Measurements from ENCODE around the gene PLA2G4B. TPM values are rescaled to one million over a fixed set of nuclear protein-coding genes. Genes with fewer than 3 reads are reported as not detected.

The PLA2G4B gene
- polyA plus RNA-seq, 1 experiment: 2.4 TPM

DNA sequence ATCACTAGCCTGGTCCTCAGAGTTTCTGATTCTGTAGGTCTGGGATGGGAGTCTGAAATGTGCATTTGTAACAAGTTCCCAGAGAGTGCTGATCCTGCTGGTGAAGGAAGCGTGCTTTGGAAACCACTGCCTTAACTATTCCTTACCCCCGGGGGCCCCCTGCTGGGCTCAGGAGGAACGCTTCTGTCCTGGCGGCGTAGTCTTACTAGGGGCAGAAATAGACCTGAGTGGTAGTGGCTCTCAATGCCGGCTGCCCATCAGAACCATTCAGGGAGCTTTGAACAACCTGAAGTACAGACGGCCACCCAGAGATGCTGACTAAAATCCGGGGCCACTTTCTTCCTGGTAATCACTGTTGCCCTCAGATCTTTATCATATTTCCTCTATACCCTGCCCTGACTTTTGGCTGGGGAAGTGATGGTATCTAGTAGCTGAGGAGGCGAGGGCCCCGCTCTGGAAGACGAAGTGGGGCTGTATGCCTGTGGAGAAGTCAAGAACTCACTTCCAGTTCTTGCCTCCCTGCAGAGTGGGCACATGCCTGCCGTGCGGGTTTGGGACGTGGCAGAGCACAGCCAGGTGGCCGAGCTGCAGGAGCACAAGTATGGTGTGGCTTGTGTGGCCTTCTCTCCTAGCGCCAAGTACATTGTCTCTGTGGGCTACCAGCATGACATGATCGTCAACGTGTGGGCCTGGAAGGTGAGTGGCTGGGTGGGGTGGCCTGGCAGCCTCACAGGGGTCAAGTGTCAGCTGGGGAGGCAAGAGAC, 27.0 kb upstream of the PLA2G4B start:
- peaks cover 20% of the 10 kb centered on the region for H3K36me3 ChIP-seq (ENCODE audit: control insufficient read depth, insufficient read depth, low read length)
- no peak overlapping the region for H3K4me3 ChIP-seq (ENCODE audit: low read depth, low read length)
- POLR2A ChIA-PET: no interaction called here
- no peaks in the 10 kb centered on the region for H3K27me3 ChIP-seq (ENCODE audit: control insufficient read depth, insufficient read depth, low read length)
- TF ChIP-seq, protein P1, sequence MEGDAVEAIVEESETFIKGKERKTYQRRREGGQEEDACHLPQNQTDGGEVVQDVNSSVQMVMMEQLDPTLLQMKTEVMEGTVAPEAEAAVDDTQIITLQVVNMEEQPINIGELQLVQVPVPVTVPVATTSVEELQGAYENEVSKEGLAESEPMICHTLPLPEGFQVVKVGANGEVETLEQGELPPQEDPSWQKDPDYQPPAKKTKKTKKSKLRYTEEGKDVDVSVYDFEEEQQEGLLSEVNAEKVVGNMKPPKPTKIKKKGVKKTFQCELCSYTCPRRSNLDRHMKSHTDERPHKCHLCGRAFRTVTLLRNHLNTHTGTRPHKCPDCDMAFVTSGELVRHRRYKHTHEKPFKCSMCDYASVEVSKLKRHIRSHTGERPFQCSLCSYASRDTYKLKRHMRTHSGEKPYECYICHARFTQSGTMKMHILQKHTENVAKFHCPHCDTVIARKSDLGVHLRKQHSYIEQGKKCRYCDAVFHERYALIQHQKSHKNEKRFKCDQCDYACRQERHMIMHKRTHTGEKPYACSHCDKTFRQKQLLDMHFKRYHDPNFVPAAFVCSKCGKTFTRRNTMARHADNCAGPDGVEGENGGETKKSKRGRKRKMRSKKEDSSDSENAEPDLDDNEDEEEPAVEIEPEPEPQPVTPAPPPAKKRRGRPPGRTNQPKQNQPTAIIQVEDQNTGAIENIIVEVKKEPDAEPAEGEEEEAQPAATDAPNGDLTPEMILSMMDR (IDR thresholded peaks at IDR 0.05; ENCODE audit: insufficient read depth, low read depth, low read length): peak; percentile 95
- DNase-seq (ENCODE audit: low read depth): no peak
- CTCF ChIA-PET: interaction anchor here (0.5 to 12.9 kb wide), 28 partner anchors 10 to 369 kb away, joined by 3 to 330 read pairs (median 4); partner anchors contain the start of gene MAPKBP1

- Histone ChIP-seq H3K36me3 (ENCODE audit: control insufficient read depth, insufficient read depth, low read length) (peaks cover 29% of the 10 kb centered on the region), H3K27me3 (ENCODE audit: control insufficient read depth, insufficient read depth, low read length) (no peaks in the 10 kb centered on the region), H3K4me3 (ENCODE audit: low read depth, low read length) (no peak overlapping the region)
- ChIA-PET CTCF (interaction anchor here (0.9 to 12.9 kb wide), 15 partner anchors 8 to 347 kb away, joined by 3 to 330 read pairs (median 6); partner anchors contain the start of gene MAPKBP1), POLR2A (no interaction called here)
- TF ChIP-seq, protein P1 (IDR thresholded peaks at IDR 0.05; ENCODE audit: insufficient read depth, low read depth, low read length): no peak
- no peak for DNase-seq (ENCODE audit: low read depth)
These were observed 25.7 kb upstream of the PLA2G4B start for GRCh38 chr15:41812820-41813375.

DNA sequence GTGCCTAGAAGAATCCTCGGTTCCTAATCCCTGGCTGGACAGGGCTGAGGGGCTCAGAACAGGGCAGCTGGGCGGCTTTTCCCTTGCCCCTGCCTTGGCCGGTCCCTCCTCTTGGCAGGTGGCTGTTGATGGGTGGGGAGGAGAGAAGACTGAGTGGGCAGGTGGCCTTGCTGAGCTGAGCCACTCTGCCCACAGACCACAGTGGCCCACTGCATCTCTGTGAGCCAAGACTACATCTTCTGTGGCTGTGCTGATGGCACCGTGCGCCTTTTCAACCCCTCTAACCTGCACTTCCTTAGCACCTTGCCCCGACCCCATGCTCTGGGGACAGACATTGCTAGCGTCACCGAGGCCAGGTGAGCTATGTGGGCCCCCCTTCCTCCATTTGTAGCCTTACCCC, 25.2 kb upstream of the PLA2G4B start:
- POLR2A ChIA-PET: no interaction called here
- peaks cover 34% of the 10 kb centered on the region for H3K36me3 ChIP-seq (ENCODE audit: control insufficient read depth, insufficient read depth, low read length)
- TF ChIP-seq, protein P1 (IDR thresholded peaks at IDR 0.05; ENCODE audit: insufficient read depth, low read depth, low read length): no peak
- CTCF ChIA-PET: interaction anchor here (0.9 to 12.9 kb wide), 10 partner anchors 8 to 347 kb away, joined by 3 to 330 read pairs (median 4); partner anchors contain the start of gene MAPKBP1
- H3K4me3 ChIP-seq (ENCODE audit: low read depth, low read length): no peak overlapping the region
- no peaks in the 10 kb centered on the region for H3K27me3 ChIP-seq (ENCODE audit: control insufficient read depth, insufficient read depth, low read length)
- DNase-seq (ENCODE audit: low read depth): no peak

GRCh38 chr15:41814534-41814933, 24.1 kb upstream of the PLA2G4B start:
- CTCF ChIA-PET: interaction anchor here (12.9 kb wide), 1 partner anchor 39 kb away, joined by 330 read pairs; the partner anchor contains the start of gene MAPKBP1
- no peaks in the 10 kb centered on the region for H3K27me3 ChIP-seq (ENCODE audit: control insufficient read depth, insufficient read depth, low read length)
- peaks cover 41% of the 10 kb centered on the region for H3K36me3 ChIP-seq (ENCODE audit: control insufficient read depth, insufficient read depth, low read length)
- TF ChIP-seq, protein P1 (IDR thresholded peaks at IDR 0.05; ENCODE audit: insufficient read depth, low read depth, low read length): no peak
- POLR2A ChIA-PET: no interaction called here
- H3K4me3 ChIP-seq (ENCODE audit: low read depth, low read length): no peak overlapping the region
- DNase-seq (ENCODE audit: low read depth): no peak

DNA sequence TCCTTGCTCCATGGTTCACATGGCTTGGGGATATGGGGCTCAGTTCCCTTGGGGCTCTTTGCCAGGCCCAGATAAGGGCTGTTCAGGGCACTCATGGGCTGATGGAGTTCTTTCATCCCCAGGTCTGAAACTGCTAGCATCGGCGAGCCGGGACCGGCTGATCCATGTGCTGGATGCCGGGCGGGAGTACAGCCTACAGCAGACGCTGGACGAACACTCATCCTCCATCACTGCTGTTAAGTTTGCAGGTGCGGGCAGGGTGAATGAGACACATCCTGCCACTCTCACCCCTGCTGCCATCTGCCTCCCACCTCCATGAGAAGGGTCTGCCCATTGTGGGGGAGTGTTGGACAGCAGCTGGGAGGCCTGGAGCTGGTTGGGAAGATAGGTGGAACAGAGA, 21.9 kb upstream of the PLA2G4B start:
- no peak for DNase-seq (ENCODE audit: low read depth)
- CTCF ChIA-PET: interaction anchor here (1.2 to 3.7 kb wide), 2 partner anchors 43 to 213 kb away, joined by 3 to 19 read pairs; partner anchors contain the start of gene MAPKBP1
- no peaks in the 10 kb centered on the region for H3K27me3 ChIP-seq (ENCODE audit: control insufficient read depth, insufficient read depth, low read length)
- no peak overlapping the region for H3K4me3 ChIP-seq (ENCODE audit: low read depth, low read length)
- H3K36me3 ChIP-seq (ENCODE audit: control insufficient read depth, insufficient read depth, low read length): peaks cover 52% of the 10 kb centered on the region
- TF ChIP-seq, protein P1 (IDR thresholded peaks at IDR 0.05; ENCODE audit: insufficient read depth, low read depth, low read length): no peak
- POLR2A ChIA-PET: no interaction called here
